GM12874 (cell line): ENCODE data around the gene BAHCC1.

ENCODE experiments used
- CTCF ChIP-seq: IDR thresholded peaks from 2 replicates; pipeline ENCODE4 v1.5.1; 2011; ENCODE audit warnings: low read depth, mild to moderate bottlenecking, control low read depth, low read length, moderate library complexity; ENCODE audit not compliant: insufficient read depth

BAHCC1 gene

GRCh38 chr17:81471818-81472456, 76.7 kb downstream of the BAHCC1 start:
- no peak for TF ChIP-seq CTCF

GRCh38 chr17:81473019-81473418, 77.8 kb downstream of the BAHCC1 start:
- no peak for TF ChIP-seq CTCF

- TF ChIP-seq CTCF, result no peak
Observed at GRCh38 chr17:81474958-81475357, 79.7 kb downstream of the BAHCC1 start.

- no peak for TF ChIP-seq CTCF
Observed at GRCh38 chr17:81476097-81476496, 80.8 kb downstream of the BAHCC1 start.

- no peak for TF ChIP-seq CTCF
Observed at GRCh38 chr17:81476635-81477034, 81.4 kb downstream of the BAHCC1 start.

- no peak for TF ChIP-seq CTCF
Observed at GRCh38 chr17:81477173-81477572, 81.9 kb downstream of the BAHCC1 start.

- TF ChIP-seq CTCF, result no peak
Observed at GRCh38 chr17:81478119-81478518, 82.9 kb downstream of the BAHCC1 start.
